Posterior vena cava (tissue), 2 donors: ENCODE measurements around the gene TBC1D2. TPM values are rescaled to one million over a fixed set of nuclear protein-coding genes. Genes with fewer than 3 reads are reported as not detected.

Experiments used
- DNase-seq: peaks from one replicate; pipeline ENCODE4 v3.0.0-alpha.2; 2020; ENCODE audit warnings: low spot score
- intact Hi-C, 2 donors: fragments of 100-400 bp; cut with DNase I; formaldehyde crosslinking; loops; one replicate each; pipeline versions ENCODE4 v1.14.1 to v1.14.2; 2022 to 2023
- total RNA-seq, 2 donors: library from RNA; stranded (reverse); fragmentation: NEBNext Ultra II Directional; extraction: Animal tissue kit (Norgen Biotek cat#: 25700); gene quantifications; one replicate each; pipeline ENCODE4 v1.2.1, GENCODE V29; 2021
- donor health status: DM: yes; HTN: yes; CAD: no.
- donor health status: DM: yes; HTN: yes; CAD: no.

TBC1D2 gene
- total RNA-seq, 2 donors from 2014 or later: 6.9 to 10.5 TPM

DNA sequence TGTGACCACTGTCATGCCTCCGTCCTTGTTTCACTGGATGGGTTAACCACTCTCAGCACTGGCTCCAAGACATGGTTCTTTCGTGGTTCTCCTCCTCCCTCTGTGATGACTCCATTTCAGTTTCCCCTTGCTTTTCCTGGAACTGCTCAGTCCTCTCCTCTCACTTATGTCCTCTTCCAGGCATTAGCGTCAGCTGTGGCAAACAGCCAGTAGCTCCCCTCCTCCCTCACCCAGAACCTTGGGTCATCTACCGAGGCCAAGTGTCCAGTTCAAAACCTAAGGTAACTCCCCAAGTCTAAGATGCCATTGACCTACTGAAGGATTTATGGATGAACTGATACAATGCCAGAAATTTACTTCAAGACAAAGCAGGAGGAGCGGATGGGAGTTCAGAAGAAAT is 53.2 kb downstream of the TBC1D2 start:
- DNase-seq: no peak
- intact Hi-C loops: loop anchor here in 1 of 2 donors (10.0 kb wide), 1 partner anchor 127 kb away; no protein-coding TSS in a partner anchor

DNA sequence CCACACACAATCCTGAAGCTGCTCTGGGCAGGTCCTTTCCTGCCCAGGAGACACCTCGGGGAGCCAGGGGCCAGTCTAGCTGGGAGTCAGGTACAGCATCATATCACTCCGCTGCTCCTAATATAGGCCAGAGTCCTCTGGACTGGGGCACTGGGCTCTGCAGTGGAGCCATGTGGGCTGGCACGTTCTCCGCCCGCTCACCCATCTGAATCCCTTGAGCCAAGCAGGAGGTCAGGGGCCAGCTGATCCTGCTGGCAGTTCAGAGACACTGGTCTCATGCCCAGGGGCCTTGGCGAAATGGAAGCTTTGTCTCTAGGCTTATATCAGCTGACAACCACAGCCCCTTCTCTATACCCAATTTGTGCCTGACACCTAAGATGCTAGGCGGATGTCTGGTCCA is 53.7 kb downstream of the TBC1D2 start:
- intact Hi-C loops: loop anchor here (1.0 to 10.0 kb wide), 2 partner anchors 24 to 127 kb away; no protein-coding TSS in a partner anchor

DNA sequence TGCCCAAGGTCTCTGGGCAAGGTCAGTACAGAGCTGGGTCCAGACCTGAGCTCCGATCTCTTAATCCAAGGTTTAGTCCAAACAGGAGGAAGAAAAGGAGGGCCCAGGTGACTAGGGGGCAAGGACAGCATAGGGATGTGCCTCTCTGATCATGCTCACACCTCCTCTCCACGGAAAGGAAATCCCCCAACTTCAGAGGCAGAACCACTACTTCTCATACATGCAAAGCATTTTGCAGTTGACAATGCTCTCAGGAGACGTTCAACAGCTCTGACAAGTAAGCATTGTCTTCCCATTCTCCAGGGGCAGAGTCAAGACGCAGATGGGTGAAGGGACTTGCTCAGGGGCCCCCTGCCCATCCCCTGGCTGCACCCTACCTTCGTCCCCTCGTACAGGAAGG is 54.3 kb downstream of the TBC1D2 start:
- no peak for DNase-seq
- intact Hi-C loops: loop anchor here (1.0 to 10.0 kb wide), 2 partner anchors 24 to 126 kb away; no protein-coding TSS in a partner anchor

More for the DNA sequence above, 53.7 kb downstream of the TBC1D2 start:
- no peak for DNase-seq

DNA sequence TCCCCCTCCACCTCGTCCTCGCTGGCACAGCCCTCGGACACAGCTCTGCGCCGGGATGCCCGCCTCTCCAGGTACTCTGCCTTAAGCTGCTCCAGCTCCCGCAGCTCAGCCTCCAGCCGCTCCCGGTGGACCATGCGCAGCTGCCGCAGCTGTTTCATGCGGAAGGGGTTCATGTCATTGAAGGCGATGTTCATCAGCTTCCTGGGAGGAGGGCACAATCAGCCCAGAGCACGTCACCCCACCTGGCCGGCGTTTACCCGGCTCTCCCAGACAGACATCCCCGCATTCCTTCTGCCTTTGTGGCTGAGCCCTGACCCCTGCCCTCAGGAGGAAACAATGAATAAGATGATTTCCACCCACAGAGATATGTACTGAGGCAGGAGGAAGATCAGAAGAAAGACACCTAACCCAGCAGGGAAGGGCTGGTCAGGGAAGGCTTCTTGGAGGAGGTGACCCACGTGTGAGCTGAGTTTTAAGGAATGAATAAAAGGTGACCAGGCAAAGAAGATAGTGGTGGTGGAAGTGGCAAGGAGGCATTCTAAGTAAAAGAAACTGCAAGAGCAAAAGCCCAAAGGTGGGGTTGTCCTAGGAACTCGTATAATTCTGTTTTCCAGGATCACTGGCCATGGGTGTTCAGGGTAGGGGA is 55.9 kb downstream of the TBC1D2 start:
- DNase-seq: no peak
- intact Hi-C loops: loop anchor here in 1 of 2 donors (10.0 kb wide), 1 partner anchor 125 kb away; no protein-coding TSS in a partner anchor

DNA sequence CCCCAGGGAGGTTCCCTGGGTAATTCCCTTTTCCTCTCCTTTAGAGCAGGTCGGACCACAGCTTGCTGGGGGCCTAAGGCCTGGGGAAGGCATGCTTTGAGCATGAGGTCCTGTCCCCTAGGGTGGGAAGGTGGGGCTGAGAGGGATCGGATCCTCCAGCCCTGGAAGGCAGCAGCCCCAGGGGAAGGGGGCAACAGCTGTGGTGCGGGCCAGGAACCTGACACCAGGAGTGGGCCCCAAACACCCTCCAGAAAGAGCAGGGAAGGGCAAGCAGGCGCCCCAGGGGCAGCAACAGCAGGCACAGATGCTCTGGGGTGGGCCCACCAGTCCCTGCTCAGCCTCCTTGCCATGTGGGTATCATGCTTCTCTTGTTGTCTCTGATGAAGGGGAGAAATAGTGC is 59.8 kb downstream of the TBC1D2 start:
- intact Hi-C loops: no loop called here
- no peak for DNase-seq

DNA sequence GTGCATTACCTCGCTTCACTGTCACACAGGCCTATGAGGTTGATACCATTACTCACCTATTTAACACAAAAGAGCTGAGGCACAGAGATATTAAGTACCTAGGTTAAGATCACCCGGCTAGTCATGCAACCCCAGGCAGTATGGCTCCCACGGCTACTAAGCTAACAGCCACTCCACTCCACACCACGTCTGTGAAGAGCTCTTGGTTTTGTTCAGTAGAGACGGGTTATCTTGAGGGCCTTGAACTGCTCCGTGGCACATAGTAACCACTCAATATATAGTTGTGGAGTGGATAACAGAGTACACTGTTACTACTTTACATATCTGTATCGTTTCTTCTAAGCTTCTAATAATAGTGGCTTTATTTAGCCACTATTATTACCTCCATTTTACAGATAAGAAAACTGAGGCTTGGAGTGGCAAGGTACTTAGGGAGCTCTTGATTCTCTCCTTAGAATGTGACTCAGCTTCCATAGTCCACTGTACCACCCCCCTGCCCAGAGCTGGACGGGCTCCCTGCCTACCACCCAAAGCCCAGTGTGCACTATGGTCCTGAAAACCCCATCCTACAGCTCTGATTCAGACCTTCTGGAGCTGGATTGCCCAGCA is 62.0 kb downstream of the TBC1D2 start:
- intact Hi-C loops: no loop called here
- DNase-seq: no peak

DNA sequence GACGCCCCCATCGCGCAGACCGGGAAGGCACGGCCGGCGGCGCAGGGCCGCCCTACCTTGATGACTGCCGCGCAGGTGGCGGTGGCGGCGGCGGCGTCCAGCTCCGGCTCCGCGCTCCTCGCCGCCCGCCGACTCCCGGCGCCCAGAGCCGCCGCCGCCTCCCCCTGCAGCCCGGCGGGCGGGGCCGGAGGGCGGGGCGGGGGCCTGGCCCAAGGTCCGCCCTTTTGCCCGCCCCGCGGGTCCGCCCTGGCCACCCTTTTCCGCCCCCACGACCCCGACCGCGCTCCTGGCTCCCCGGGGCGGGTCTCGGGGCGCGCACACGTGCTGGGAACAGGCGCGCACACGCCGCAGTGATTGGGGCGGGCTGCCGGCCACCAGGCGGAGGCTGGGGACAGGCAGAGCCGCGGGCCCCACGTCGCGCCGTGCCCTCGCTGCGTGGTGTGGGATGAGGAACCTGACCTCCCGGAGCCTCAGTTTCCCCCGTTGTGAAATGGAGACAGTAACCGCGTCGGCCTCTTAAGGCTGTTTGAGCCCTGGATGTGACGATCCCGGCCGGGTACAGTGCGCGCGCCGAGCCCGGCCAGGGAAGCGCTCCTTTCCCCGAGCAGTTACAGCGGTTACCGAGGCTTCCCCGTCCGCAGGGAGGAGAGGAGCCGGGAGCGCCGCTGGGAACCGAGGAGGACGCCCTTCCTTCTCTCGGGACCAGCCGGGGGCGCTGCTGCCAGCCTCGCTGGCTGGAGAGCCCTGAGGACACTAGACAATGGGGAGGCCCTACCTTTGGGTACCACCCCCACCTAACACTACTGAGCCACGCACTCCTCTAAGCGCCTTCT is 62.7 kb downstream of the TBC1D2 start, which contains the start of gene CORO2A:
Gene CORO2A (minus strand): TSS at position 135 of the 833 bp plus-strand sequence. CDS start 34,977 bp downstream, outside the sequence.
- DNase-seq: no peak
- intact Hi-C loops: no loop called here

DNA sequence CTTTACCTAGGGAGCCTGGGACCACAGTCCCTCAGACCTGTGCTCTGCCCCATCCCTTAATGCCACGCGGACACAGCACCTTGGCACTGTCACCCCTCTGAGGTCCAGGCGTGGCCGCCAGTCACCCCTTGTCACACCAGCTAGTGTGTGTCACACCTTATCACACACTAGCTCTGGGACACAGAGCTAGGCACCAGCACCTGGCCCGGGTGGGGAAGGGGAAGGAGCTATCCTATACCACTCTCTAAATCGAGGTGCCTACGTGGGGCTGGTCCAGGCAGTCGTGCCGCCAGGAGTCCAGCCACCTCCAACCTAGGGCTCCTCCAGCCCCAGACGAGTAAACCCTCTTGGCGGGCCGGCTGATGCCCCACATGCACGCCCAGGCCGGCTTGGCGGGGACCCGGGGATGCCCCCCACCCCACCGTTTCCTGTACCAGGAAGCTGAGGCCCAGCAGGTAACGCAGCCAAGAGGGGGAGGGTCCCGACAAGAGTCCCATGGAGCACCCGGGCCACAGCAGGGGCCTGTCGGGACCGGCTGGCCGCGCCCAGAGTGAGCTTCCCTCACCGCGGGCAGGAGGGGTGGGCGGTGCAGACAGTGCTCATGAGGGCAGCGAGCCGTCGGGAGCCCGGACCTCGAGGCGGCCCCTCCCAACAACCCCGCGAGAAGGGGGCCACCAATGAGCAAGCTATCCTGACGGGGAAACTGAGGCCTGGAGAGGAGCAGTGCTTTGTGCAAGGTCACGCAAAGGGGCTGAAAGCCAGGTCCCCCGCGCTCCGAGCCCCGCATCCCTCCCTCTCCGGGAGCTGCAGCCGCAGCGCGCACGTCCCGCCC is 63.6 kb downstream of the TBC1D2 start:
- intact Hi-C loops: no loop called here
- peak; percentile 86 for DNase-seq

DNA sequence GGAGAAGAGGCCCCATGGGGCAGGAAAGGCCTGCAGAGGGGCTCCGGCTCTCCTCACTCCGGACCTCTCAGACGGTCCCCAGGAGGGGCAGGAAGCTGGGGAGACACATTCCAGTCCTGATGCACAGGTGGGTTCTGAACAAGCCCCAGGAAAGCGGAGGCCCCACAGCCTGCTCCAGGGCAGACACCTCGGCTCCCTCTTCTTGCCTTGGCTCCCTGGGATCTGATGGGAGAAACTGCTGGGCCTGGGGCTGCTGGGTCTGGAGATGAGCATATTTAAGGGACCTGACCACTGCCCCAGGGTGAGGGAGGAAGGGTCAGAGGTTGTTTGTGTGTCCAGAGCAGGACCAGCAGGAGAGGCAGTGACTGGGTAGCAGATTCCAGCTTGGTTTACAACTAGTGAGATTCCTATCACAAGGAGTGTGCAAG is 64.3 kb downstream of the TBC1D2 start:
- intact Hi-C loops: no loop called here
- no peak for DNase-seq

DNA sequence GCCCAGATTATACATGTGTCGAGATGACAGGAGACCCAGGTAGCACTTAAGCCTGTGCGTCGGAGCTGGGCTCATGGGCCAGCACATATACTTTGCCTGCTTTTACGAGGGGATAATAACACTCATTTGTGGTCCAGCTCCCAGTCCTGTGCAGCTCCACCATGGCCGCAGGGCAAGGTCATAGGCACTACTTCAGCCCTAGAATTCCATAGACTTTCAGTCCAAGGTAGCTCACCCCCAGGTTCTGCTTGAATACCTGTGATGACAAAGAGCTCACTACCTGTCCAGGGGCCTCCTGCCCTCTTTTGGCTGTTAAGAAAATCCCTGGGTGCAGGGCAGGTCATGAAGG is 64.7 kb downstream of the TBC1D2 start:
- intact Hi-C loops: no loop called here
- no peak for DNase-seq

DNA sequence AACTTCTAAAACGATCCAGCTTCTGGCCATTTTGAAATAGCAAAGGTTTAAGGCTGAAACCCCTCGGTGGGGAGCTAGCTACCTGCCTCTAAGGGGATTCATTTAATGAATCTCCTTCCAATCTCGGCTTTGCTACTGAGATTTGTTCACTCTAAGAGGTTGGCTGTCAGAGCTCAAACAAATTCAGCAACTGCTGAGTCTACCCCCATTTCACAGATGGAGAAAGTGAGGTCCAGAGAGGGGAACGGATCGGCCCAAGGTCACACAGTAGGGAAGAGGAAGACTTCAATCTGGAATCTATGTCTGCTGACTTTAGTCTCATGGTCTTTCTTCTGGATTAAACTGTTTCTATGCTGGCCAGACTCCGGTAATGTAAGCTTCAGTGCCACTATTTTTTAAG is 66.0 kb downstream of the TBC1D2 start:
- intact Hi-C loops: no loop called here
- no peak for DNase-seq

DNA sequence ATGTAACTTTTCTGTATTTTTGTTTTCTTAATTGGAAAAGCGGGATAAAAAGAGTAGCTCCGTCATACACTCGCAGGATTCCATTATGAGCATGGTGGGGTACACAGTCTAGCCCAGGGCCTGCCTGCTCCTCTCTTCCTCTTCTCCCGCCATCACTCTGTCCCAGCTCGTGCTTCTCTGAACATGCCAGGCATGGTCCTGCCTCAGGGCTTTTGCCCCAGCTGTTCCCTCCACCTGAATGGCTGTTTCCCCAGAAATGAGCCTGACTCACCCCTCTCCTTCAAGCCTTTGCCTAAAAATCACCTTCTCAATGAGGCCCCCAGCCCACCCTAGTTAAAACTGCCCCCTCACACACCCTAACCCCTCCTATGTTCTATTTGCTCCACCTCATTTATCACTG is 67.5 kb downstream of the TBC1D2 start:
- DNase-seq: no peak
- intact Hi-C loops: no loop called here

DNA sequence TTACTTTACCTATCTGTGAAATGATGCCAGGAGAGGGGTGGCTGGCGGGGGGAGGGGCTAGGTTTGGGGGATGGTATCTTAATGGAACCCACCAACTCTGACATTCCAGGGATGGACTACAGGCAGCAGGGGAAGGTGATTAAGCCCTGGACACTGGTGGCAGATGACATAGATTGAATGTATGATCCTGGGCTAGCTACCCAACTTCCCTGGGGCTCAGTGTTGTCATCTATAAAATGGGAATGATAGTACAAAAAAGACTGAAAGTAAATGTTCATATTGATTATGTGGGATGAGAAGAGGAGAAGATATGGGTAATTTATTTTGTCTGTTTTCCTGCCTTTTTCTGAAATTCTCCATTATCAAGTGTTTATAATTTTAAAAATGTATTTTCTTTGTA is 69.2 kb downstream of the TBC1D2 start:
- intact Hi-C loops: no loop called here
- no peak for DNase-seq

DNA sequence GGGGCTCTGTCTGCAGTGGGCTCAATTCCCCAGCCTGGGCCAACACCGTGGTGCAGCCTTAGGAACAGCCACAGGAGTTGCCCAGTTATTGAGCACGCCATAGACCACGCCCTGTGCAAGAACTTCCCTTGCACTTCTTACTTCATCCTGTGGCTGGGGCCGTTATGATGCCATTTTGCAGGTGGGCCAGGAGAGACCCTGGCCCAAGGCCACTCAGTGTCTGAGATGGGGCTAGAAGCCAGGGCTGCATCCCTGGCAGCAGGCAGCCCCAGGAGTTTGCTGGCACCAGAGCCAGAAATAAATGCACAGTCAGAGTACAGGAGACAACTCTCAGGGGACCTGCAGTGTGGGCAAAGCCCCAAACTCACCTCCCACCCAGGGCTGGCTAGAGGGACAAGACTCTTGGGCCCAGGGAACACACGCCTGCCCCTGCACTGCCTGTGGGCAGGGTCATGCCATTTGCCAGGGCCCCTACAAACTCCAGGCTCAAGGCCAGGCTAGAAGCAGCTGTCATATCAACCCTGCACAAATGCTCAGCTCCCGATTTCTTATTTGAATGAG is 69.8 kb downstream of the TBC1D2 start:
- DNase-seq: no peak
- intact Hi-C loops: no loop called here

DNA sequence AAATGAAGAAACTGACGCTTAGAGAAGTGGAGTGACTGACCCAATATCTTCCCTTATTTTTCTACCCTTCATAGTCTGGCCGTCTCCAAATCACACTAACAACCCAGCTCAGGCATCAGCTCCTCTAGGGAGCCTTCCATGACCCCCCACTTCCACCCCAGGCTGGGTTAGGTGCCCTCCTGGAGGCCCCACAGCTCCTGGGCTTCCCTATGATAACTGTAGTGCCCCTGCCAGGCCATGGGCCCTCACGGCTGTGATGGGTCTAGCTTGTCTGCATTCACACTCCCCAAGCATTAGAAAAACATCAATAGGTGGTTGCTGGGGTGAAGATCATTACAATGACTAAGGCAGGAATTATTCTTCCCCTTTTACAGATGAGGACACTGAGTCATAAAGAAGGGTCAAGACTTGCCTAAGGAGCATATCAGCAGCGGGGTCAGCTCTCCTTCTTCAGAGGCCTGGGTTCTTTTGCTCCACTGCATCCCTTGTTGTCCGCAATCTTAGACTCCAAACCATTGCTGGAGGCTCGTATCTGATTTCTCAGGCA is 70.4 kb downstream of the TBC1D2 start:
- no peak for DNase-seq
- intact Hi-C loops: no loop called here

DNA sequence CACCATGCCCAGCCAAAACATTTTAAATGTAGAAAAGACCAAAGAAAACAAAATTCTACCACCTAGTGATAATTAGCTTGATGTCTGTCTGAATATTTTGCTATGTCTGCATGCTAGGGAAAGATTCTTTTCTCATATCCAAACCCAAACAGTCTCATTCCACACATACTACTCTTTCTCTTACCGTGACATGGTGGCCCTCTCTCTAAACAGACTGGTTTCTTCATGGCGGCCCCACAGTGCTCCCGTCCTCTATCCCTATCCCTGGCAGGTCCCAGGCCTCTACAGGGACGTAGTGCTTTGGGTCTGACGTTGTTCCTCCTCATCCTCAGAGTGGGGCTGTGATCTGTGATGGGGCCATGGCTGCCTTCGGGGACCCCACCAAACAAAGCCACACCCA is 71.1 kb downstream of the TBC1D2 start:
- intact Hi-C loops: no loop called here
- no peak for DNase-seq

DNA sequence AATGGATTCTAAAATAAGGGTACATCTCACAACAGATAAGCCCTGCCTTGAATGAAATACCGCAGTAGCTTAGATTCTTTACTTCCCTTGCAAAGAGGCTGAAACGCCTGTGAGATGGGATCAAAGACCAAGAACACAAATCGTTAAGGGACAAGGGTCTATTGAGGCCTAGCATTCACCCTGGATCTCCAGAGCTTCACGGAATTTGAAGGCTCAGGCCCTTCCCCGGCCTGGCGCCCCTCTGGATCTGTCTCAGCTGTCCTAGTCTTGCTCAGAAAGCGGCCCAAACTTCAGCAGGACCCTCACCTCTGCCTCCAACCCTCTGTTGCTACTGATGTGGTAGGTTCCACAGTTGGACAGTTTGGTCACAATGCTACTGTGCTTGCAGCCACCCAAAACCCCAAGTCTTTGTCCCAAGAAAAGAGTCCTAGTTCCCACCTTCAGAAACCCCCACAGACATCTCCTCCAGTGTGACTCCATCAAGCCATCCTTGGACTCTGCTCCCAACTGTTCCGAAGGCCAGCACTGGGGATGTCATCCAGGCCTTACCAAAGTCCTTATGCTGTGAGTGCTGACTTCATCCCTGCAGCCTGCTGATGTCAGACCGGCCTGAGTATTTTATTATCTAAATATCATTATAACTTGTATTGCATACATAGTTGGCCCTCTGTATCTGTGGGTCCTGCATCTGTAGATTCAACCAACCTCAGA is 72.4 kb downstream of the TBC1D2 start:
- intact Hi-C loops: no loop called here
- DNase-seq: no peak
